Inflammatory macrophage (primary cell): ENCODE results near the gene KRTCAP2.
"Not testable (repeated sequence)": the region's sequence is repeated elsewhere in the genome, so short reads cannot be mapped to it uniquely, and the experiment has no call there.

Source experiments
- DNase-seq, 2 donors: peaks; one replicate each; pipeline ENCODE4 v3.0.0-alpha.2; 2020 to 2022

The KRTCAP2 gene

DNA sequence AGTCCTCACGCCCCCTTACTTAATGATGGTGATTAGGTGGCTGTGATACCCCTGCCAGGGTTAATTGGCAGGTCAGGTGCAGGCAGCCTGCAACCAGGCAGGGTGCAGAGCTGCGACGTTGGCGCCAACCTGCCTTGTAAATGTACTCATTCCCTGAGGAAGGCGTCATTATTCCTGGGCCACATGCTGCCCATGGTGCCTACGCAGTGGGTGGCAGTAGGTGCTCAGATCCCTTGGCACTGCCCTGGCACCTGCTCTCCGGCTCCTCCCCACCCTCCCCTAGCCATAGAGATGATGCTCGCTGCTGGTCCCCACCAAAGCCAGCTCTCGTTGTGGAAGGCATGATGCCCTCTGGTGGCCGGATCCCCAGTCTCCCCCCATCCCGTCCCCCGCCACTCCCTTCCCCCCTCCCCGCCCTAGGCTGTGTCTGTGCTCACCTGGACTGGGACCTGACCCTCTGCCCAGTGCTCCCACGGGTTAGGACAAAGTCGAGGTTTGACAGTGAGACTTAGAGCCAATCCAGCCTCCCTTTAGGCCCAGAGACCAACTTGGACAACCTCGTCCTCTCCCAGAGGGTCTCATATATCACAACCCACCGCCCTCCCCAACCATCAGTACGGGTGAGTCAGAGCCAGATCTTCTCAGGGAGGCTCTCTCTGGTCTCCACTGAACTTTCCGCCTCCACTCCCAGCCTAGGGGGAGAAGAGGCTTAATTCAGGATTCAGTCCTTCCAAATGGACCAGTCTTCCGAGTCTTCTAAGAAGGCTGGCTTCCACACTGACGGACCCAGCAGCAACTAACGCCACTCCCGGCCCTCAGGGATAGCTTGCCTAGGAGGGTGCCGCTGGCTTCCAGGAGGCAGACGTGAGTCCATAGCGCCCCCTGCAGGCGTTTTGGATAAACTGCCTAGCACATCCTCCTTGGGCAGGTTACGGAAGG is 5.7 kb downstream of the KRTCAP2 start:
- peak; percentile 87 to 90 for DNase-seq

DNA sequence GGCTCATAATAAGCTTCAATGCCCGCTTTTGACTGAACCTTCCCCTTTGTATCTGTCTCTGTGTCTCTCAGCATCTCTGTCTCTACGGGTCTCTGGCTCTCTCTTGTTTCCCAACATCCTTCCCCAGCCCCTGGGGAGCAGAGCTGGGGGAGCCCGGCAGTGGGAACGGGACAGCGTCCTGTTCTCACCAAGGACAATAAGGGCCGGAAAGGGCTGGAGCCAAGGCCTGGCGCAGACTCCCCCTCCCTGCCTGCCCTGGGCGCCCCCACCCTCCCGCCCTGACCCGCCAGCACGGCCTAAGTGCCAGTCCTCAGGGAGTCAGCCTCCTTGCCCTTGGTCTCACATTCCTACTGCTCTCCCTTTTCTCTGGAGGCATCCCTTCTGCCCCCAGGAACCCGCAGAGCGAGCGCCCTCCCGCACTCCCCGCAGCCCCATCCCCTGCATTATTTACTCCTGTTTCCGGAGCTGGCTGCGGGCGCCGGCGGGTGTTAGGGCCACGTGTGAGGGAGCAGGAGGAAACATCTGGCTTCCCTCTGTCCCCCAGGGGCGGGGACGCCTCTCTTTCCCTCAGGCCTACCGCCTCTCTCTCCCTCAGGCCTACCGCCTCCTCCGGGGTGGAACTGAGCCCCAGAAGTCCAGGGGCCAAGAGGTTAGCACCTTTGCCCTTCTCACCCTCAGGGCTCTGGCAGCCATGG is 6.5 kb downstream of the KRTCAP2 start:
- DNase-seq = no peak

DNA sequence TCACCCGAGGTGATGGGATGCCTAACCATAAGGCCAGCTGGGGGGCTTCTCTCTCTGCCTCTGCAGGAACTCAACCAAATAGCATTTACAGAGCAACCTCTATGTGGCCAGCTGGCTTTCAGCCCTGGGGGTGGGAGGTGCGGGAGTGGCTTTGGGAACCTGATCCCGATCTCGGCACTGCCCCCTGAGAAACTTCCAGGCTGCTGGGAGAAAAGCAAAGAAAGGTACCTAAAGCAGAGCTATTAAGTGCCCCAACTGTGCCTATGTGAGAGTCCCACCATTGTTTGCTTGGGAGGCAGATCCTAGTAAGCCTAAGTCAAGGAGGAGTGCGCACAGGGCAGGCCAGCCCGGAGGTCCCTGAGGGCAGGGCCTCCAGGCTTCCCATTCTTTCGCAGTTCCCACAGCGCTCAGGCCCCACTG is 7.0 kb downstream of the KRTCAP2 start:
- no peak for DNase-seq

DNA sequence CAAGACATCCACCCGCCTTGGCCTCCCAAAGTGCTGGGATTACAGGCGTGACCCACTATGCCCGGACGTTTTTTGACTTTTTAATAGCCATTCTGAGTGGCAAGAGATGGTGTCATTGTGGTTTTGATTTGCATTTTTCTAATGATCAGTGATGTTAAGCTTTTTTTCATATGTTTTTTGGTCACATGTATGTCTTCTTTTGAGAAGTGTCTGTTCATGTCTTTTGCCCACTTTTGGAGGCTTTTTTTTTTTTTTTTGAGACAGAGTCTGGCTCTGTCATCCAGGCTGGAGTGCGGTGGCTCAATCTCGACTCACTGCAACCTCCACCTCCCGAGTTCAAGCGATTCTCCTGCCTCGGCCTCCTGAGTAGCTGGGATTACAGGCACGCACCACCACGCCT is 8.5 kb downstream of the KRTCAP2 start:
- DNase-seq = not testable (repeated sequence)

DNA sequence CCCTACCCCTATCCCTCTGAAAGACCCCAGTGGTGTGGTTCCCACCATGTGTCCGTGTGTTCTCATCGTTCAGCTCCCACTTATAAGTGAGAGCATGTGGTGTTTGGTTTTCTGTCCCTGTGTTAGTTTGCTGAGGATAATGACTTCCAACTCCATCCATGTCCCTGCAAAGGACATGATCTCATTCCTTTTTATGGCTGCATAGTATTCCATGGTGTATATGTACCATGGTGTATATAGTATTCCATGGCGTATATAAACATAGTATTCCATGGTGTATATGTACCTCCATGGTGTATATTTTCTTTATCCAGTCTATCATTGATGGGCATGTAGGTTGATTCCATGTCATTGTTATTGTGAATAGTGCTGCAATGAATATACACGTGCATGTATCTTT is 9.3 kb downstream of the KRTCAP2 start:
- DNase-seq = not testable (repeated sequence)

DNA sequence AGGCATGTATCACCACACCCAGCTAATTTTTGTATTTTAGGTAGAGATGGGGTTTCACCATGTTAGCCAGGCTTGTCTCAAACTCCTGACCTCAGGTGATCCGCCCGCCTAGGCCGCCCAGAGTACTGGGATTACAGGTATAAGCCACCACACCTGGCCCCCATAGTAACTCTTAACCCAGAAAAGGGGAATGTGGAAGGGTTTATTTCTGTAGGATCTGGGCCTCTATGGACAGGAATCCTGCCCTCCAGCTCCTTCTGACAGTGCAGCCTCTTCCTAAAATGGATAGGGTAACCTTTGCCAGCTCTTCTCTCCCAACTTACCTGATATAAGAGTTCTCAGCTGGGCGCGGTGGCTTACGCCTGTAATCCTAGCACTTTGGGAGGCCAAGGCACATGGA is 10.5 kb downstream of the KRTCAP2 start:
- DNase-seq = not testable (repeated sequence)

DNA sequence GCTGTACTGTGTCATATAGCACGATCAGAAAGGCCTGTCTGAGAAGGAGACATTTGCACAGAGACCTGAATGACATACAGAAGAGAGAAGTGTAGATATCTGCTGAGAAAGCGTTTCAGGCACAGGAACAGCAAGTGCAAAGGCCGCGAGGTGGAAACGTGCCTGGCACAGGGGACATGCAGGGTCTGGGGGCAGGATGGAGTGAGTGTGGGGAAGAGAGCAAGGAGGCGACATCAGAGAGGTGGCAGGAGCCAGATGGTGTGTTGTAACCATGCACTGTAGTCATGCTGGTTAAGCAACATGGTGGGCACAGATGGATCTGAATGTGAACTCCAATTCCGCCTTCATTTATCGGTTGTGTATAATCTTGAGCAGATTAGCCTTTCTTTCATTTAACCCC is 13.0 kb downstream of the KRTCAP2 start:
- DNase-seq = no peak

DNA sequence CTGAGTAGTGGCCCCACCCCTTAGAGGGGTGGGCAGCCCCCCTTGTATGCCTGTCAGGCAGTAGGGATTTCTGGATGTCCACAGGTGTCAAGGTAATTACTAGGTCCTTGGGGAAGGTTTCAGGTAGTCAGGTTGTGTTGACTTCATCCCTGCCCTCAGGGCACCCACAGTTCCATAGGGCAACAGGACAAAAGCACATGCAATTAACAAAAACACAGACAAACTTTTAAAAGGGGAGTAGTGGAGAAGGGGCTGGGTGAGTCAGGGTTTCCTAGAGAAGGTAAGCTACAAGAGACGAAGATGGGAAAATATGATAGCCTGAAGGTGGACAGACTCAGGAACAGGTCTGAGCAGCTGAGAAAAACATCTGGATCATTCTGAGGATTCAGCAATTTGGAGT is 14.1 kb downstream of the KRTCAP2 start:
- no peak for DNase-seq

DNA sequence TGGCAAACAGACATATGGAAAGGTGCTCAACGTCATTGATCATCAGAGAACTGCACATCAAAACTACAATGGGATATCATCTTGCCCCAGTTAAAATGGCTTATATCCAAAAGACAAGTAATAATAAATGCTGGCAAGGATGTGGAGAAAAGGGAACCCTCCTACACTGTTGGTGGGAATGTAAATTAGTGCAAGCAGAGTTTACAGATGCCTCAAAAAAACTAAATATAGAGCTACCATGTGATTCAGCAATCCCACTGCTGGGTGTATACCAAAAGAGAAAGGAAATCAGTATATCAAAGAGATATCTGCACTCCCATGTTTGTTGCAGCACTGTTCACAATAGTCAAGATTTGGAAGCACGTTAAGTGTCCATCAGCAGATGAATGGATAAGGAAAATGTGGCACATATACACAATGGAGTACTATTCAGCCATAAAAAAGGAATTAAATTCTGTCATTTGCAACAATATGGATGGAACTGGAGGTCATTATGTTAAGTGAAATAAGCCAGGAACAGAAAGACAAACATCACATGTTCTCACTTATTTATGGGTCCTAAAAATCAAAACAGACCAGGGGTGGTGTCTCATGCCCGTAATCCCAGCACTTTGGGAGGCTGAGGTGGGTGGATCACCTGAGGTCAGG is 17.0 kb downstream of the KRTCAP2 start:
- DNase-seq = peak; percentile 51 to 56

DNA sequence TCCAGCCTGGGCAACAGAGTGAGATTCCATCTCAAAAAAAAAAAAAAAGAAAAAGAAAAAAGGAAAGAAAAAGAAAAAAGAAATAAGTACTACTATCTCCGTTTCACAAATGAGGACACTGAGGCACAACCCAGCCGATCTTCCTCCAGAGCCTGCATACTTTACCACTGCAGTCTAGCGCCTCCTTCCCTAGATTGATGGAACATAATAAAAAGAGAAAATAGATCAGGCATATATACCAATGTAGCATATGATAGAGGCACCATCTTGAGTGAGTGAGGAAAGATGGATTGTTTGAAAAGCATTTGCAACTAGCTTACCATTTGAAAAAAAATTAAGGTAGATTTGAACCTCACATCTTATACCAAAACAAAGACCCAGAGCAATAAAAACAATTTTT is 27.6 kb downstream of the KRTCAP2 start:
- DNase-seq = no peak

DNA sequence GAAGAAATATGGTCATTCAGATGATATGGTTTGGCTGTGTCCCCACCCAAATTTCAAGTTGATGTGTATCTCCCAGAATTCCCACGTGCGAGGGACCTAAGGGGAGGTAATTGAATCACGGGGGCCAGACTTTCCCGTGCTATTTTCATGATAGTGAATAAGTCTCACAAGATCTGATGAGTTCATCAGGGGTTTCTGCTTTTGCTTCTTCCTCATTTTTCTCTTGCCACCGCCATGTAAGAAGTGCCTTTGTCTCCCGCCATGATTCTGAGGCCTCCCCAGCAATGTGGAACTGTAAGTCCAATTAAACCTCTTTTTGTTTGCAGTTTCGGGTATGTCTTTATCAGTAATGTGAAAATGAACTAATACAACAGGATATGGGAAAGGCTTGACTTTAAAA is 31.4 kb downstream of the KRTCAP2 start:
- DNase-seq = peak; percentile 66 to 77

DNA sequence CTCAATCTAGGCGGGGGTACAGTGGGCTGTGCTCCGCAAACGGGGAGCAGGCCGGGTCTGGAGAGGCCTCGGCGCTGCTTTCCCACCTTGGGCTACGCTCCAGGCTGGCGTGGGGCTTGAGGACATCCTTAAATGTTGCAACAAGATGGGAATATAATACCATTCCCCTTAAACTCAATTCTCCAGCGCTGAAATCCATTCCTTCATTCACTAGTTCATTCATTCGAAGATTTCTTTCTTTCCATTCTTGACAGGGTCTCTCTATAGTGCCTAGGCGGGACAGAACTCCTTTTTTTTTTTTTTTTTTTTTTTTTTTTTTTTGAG is 32.5 kb downstream of the KRTCAP2 start:
- DNase-seq = no peak

DNA sequence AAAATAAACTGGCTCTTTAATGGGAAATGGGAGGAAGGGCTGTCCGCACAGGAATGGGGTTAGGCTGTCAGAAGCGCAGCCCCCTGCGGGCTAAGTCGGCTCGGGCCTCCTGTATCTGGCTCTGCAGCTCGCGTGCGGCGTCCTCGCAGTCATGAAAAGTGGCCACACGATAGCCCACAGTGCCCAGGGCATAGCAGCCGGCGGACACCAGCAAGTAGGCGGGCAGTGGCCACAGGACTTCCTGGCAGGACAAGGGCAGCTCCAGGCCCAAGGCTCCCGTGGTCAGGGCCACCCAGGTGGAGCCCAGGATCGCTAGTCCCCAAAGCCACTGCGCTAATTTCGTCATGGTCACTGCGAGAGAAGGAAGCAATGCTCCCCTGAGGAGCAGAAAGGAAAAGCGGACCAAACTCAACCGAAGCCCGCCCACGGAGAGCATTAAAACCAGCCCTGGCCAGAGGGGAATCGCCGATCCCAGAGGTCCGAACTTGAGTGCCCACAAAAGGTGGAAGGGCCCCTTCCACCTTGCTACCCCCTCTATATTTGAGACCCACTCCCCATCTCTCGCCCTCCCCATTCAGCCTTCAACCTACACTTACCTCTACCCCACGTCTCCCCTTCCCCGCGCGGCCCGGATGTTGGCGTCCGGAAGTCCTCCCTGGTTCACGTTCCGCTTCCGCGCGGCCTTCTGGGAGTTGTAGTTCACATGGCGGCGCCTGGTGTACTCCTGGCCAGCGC is 33.0 kb downstream of the KRTCAP2 start, which contains the start of gene DPM3:
DPM3 (minus strand) TSS at position 637 of the 735 bp plus-strand sequence; CDS start at position 346, 291 bp downstream.
- peak; percentile 87 to 91 for DNase-seq

DNA sequence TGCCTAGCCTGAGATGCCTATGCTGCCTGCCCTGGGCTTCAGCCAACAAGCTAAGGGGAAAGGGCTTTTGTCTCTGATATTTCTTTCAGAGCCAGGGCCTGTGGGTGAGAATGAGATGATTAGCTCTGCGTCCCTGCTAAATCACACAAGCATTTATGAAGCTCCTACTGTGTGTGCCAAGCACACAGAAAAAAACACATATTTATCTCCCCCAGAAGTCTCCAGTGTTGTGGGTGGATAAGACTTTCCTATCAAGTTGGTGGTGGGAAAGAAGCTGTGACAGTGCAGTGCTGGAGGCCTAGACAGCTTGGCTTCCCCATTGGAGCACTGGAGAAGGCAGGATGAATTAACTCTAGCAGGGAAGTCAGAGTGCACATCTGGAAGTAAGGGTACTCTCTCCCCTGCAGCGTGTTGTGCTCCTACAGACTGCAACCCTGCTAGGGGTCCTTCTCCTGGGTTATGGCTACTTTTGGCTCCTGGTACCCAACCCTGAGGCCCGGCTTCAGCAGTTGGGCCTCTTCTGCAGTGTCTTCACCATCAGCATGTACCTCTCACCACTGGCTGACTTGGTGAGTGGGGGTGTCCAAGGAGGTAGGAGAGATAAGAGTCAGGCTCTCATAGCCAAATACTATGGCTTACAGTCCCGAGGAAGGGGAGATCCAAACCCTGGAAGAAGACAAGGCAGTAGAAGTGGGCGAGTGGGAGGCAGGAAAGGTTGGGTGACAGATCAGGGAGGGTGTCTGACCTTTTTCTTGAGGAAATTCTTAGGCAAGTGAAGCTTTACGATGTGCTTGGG is 35.8 kb downstream of the KRTCAP2 start:
- no peak for DNase-seq

DNA sequence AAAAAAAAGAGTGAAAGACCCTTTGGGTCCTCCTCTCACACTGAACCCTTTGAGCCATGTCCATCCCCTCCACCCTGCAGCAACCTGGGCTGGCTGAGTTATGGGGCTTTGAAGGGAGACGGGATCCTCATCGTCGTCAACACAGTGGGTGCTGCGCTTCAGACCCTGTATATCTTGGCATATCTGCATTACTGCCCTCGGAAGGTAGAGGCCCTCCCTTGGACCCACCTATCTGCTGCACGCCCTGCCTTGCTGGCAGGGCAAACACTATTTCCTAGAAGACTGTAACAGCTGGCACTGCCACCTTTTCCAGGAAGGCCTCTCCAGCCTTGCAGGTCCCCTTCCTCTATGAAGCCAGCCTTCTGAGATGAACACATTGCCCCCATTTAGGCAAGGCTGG is 36.4 kb downstream of the KRTCAP2 start:
- no peak for DNase-seq

DNA sequence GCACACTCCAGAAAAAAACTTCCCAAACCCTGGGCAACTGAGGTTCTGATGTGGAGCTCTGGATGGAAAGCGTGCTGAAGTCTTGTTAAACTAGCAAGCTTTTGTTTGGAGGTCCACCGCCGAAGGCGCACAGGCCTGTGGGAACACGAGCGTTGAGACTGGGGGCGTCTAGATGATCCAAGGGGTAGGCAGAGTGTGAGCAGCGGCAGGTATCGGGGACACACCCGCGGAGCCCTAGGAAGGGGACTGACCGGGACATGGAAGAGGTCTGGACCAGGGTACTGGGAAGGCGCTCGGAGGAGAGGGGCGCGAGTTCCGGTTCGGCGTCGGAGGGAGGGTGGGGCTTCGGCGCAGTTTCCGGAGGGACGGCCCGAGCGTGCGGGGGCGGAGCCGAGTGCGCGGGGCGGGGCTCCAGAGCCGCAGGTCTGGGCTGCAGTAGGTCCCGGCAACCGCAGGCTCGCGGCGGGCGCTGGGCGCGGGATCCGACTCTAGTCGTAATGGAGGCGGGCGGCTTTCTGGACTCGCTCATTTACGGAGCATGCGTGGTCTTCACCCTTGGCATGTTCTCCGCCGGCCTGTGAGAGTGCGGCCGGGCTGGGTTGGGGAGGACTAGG is 37.6 kb downstream of the KRTCAP2 start, which contains the start of gene SLC50A1:
SLC50A1 (plus strand) TSS at position 438 of the 614 bp plus-strand sequence; CDS start at position 498, 60 bp downstream.
- peak; percentile 96 to 97 for DNase-seq

DNA sequence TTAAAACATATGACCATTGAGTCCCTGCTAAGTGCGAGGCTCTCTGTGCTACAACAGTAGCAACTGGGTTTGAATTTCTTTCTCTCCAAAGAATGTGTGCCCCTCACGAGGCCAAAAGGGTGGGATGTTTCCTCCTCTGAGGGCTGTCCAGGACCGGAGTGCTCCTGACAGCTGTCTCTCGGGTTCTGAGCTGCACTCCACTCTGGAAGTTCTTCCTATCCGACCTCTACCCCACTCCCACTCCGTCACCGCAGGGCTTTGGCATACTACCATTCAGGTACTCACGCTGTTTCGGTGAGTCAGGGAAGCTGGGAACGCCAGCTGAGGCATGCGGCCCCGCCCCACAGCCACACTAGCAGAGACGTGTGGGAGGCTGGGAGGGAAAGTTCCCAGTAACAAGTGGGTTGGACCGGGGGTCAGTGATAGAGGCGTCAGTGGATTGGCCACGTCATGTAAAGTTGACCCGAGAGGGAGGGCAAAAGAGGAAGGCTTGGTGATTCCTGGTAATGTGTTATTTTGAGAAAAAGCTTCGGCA is 38.2 kb downstream of the KRTCAP2 start:
- DNase-seq = peak; percentile 93 to 96

DNA sequence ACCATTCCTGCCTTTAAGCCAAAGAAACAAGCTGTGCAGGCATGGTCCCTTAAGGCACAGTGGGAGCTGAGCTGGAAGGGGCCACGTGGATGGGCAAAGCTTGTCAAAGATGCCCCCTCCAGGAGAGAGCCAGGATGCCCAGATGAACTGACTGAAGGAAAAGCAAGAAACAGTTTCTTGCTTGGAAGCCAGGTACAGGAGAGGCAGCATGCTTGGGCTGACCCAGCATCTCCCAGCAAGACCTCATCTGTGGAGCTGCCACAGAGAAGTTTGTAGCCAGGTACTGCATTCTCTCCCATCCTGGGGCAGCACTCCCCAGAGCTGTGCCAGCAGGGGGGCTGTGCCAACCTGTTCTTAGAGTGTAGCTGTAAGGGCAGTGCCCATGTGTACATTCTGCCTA is 38.8 kb downstream of the KRTCAP2 start:
- no peak for DNase-seq

DNA sequence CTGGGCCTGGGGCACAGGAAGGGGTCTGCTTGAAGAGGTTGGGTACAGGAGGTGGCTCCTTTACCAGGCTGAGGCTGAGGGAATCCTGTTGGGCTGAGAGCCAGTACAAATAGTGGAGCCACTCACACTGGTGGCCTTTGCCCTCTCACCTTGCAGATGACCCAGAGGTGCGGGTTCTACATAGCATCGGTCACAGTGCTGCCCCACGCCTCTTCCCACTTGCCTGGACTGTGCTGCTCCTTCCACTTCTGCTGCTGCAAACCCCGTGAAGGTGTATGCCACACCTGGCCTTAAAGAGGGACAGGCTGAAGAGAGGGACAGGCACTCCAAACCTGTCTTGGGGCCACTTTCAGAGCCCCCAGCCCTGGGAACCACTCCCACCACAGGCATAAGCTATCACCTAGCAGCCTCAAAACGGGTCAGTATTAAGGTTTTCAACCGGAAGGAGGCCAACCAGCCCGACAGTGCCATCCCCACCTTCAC is 39.3 kb downstream of the KRTCAP2 start:
- DNase-seq = no peak

DNA sequence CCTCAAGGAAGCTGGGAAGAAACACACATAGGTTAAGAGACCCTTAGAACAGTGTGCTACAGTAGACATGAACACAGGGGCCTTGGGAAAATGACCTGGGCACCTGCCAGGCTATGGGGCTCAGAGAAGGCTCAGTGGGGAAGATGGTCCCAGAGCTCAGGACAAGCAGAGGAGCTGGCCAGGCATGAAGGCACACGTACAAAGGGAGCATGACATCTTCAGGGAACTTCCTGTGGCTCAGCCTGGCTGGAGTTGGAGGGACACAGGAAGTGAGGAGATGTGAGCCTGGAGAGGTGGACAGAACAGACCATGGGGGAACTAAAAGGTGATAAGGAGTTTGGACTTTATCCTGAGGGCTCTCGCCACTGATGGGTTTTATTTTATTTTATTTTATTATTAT is 41.2 kb downstream of the KRTCAP2 start:
- no peak for DNase-seq

DNA sequence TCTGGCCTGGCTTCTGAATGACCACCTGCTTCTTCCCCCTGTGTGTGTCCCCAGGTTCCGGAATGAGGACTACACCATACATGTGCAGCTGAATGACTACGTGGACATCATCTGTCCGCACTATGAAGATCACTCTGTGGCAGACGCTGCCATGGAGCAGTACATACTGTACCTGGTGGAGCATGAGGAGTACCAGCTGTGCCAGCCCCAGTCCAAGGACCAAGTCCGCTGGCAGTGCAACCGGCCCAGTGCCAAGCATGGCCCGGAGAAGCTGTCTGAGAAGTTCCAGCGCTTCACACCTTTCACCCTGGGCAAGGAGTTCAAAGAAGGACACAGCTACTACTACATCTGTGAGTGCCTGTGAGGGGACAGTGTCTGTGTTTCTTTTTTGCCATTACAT is 41.8 kb downstream of the KRTCAP2 start:
- DNase-seq = no peak
